Skin of body (tissue), 2 donors: ENCODE data around the gene OBP2A. TPM values are rescaled to one million over a fixed set of nuclear protein-coding genes. Genes with fewer than 3 reads are reported as not detected.
A peak's percentile ranks its signal among the peaks of the same experiment; 100 is the strongest.
"Not testable (repeated sequence)": the region's sequence is repeated elsewhere in the genome, so short reads cannot be mapped to it uniquely, and the experiment has no call there.

Experiments used
- DNase-seq: peaks from one replicate; lab custom pipeline; 2025; lab: John Stamatoyannopoulos, UW
- total RNA-seq: library from RNA; depleted of rRNA; stranded (reverse); fragments of >200 nt; gene quantifications from one replicate; pipeline ENCODE4 v1.2.3, GENCODE V29; 2014

The OBP2A gene, protein sequence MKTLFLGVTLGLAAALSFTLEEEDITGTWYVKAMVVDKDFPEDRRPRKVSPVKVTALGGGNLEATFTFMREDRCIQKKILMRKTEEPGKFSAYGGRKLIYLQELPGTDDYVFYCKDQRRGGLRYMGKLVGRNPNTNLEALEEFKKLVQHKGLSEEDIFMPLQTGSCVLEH
- total RNA-seq, result not detected

DNA sequence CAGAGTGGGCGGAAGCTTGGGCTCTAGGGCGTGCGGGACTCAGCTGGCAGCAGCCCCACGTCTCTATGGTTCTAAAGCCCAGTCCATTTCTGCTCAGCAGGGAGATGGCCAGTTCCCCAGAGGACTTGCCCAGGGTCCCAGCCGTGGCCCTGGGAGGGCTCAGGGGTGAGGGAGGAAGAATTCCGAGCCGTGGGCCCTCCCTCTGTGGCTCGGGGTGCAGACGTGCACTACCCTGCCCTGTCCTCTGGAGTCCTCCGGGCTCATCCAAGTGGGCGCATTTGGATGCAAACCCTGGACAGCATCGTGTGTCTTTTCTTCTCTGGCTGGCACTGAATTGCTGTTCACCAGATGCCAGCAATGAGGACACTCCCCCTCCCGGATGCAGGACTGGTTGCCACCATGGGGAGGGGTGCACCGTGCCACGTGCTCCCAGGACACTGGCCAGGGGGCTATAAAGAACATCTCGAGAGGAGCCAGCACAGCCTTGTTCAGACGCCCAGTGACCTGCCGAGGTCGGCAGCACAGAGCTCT, at the start of gene OBP2A:
OBP2A (plus strand) TSS at position 481 of the 531 bp plus-strand sequence. CDS start 55 bp downstream, outside the sequence.
- DNase-seq, result not testable (repeated sequence)

GRCh38 chr9:135498381-135499126, 47.4 kb upstream of the OBP2A start:
- DNase-seq, result no peak

DNA sequence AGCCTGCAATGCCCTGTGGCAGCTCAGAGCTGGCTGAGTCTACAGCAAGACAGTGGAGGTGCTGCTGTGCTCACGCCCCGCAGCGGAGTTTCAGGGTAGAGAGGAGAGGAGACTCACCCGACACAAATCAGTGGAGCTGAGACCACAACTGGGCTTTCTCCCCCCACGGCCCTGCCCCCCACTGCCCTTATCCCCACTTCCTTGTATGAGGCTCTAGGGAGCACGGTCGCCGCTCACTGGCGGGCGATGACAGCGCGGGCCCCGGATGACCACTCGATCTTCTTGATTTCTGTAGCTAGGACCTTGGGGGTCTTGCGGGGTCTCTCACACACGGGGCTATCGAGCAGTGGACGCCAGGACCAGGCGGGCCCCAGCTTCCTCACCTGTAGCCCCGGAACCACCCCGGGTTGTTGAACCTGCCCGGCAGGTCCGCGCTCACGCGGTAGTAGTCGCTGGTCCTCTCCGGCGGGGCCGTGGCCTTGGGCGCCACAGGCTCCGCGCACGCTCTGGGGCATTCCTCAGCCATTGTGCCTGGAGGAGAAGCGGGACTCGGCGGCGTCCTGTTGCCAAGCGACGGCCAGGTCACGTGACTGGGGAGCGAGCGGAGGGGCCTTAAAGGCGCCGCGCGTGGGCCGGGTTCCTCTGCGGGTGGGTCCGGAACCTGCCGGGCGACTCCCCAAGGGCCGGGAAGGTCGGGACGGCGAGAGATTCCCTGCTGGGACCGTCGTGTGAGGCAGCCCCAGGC, 46.4 kb upstream of the OBP2A start:
- peak; percentile 59 for DNase-seq

GRCh38 chr9:135500071-135500524, 45.8 kb upstream of the OBP2A start:
- peak; percentile 49 for DNase-seq

DNA sequence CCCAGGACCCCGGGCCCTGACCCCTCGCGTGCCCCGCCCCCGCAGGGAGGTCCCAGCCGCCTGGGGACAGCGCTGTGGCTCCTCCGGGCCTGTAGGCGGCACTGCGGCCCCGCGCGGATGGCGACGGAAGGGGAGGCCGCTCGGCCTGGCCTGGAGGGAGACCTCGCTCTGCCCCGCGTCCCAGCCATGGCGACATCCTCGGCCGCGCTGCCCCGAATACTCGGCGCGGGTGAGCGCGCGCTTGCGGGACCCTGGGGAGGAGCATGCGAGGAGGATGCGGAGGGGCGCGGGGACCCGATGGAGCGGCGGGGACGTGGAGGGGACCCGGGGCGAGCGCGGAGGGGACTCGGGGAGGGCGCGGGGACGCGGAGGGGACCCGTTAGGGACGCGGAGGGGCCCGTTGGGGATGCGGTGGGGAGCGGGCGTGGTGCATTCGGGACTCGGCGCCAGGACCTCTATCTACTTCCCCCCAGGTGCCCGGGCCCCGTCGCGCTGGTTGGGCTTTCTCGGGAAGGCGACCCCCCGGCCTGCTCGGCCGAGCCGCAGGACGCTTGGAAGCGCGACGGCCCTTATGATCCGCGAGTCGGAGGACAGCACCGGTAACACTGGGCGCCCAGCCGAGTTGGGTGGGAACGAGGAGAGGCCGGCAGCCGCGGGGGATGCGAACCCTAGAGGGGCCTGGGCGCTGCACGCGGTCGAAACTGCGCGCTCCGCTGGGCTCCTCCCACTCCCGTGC, 45.2 kb upstream of the OBP2A start, which contains the start of gene MRPS2:
MRPS2 (plus strand) TSS at position 158 of the 736 bp plus-strand sequence; CDS start at position 187, 29 bp downstream.
- DNase-seq, result peak; percentile 66

DNA sequence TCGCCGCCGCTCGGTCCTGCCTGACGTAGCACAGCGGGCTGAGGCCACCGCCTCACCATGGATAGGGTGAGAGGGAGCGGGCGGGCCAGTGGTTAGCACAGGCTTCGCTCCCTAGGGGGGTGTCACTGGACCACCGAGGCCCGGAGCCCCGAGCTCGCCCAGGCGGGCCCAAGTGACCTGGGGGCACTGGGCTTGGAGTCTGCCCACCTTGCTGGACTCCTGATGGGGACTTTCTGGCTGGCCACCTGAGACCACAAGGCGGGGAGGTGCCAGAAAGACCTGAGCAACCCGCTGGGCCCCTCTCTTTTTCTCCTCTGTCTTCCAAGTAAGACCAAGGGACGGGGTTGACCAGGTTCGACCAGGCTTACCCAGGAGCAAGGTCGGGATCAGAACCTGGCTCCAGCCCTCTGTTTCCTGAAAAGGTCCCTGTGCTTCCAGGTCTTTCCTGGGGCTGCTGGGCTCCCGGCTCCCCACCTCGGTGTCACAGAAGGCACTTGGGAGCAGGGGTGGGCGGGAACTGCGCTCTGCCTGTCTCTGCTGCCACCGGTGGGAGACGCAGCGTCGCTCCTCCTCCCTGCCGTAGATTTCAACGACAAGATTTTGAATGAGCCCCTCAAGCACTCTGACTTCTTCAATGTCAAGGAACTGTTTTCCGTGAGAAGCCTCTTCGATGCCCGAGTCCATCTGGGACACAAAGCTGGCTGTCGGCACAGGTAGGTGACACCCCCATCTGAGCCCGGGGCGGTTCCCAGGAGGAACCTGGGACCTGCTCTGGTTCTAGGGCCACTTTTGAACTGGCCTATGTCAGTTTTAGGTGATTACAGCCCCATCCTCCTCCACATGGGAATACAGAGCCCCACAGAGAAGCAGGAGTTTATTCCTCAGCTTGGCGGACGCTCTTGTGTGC, 44.4 kb upstream of the OBP2A start:
- no peak for DNase-seq

DNA sequence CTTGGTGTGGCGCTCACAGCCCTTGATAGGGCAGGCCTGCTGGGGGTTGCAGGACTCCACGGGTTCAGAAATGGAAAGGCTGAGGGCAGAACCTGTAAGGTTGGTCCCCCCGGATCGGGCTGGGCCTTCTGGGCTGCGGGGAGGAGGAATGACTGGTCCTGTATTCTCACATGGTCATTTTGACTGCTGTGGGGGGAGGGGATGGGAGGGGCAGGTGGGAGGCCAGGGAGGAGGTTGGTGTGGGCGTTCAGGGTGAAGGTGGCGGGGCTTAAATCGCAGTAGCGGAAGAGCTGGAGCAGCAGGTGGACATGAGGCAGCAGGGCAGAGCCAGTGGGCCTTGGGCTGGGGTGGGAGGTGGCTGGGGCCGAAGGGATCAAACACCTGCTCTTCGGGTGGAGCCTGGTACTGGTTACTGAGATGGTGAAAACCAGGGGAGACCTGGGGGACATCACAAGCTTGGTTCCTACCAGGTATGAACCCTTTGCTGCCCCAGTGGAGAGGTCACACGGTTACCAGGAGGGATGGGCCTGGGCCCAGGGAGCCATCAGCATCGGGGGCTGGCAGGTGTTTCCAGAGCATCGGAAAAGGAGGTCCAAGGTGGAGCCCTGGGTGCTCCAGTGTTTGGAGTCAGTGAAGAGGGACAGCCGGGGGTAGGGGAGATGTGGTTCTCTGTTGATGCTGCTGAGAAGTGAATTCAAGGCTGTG, 43.6 kb upstream of the OBP2A start:
- DNase-seq, result no peak

DNA sequence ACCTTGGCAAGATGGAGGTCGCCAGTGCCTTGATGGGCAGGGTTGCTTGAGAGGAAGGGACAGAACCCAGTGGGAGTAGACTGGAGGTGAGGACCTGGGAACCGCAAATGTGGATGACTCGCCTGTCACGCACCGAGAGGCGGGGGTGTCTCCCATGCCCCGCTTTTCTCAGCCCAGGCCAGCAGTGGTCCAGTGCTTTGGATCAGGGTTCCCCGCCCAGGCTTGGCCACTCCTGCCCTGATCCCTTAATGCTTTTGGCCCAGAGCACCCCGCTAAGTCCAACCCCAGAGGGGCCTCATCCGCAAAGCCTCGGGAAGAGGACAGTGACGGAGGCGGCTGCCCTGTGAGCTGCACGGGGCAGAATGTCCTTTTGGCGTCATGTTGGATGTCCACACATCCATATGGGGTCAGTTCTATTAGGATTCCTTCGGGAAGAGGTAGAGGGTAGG, 43.0 kb upstream of the OBP2A start:
- DNase-seq, result no peak

DNA sequence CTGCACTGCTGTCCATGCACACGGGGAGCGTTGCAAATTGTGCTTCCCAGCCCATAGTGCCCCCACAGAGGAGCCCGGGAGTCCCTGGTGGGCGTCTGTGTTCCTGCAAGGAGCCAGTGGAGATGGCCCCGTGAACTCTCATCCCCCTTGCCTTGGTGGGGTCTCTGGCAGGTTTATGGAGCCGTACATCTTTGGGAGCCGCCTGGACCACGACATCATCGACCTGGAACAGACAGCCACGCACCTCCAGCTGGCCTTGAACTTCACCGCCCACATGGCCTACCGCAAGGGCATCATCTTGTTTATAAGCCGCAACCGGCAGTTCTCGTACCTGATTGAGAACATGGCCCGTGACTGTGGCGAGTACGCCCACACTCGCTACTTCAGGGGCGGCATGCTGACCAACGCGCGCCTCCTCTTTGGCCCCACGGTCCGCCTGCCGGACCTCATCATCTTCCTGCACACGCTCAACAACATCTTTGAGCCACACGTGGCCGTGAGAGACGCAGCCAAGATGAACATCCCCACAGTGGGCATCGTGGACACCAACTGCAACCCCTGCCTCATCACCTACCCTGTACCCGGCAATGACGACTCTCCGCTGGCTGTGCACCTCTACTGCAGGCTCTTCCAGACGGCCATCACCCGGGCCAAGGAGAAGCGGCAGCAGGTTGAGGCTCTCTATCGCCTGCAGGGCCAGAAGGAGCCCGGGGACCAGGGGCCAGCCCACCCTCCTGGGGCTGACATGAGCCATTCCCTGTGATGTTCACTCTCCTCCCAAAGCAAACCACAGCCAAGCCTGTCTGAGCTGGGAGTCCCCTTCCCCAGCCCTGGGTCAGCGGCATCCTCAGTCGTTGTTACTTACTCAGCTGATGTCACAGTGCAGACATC, 42.3 kb upstream of the OBP2A start:
- no peak for DNase-seq

GRCh38 chr9:135504262-135505243, 41.4 kb upstream of the OBP2A start:
- no peak for DNase-seq

DNA sequence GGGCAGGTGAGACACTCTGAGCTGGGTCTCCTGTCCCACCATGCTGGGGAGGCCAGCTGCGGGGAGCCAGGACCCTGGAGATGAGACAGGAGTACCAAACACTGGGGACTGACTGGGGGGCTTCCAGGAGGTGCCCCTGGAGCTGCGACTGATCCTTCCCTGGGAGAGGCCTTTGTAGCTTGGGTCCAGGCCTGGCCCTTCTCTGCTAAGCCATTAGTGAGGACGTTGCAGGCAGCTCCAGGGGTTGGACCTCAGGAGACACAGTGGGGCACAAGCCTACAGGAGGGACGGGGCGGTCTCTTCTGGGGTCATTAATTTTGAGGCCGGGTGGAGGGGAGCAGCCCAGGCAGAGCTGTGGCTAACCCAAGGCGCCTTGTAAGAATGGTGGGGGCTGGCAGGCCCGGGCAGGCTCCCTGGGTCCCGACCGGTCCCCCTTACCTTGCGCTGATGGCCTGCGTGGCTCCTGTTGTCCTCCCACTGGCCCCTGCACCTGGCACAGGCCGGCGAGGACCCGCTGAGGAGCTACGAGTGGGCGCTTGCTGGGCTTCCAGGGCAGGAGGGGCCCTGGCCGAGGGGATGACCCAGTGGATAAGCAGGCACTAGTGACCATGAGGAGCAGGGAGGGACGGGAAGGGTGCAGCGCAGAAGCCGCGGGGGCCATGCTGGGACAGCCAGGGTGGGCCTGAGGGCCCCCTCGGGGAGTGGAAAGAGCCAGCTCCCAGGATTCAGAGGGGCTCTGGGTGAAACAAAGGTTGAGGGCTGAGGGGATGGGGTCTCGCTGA, 40.3 kb upstream of the OBP2A start:
- no peak for DNase-seq

- DNase-seq, result no peak
Measured at GRCh38 chr9:135506327-135507103, 39.4 kb upstream of the OBP2A start.

- no peak for DNase-seq
Measured at GRCh38 chr9:135507104-135508035, 38.6 kb upstream of the OBP2A start.

DNA sequence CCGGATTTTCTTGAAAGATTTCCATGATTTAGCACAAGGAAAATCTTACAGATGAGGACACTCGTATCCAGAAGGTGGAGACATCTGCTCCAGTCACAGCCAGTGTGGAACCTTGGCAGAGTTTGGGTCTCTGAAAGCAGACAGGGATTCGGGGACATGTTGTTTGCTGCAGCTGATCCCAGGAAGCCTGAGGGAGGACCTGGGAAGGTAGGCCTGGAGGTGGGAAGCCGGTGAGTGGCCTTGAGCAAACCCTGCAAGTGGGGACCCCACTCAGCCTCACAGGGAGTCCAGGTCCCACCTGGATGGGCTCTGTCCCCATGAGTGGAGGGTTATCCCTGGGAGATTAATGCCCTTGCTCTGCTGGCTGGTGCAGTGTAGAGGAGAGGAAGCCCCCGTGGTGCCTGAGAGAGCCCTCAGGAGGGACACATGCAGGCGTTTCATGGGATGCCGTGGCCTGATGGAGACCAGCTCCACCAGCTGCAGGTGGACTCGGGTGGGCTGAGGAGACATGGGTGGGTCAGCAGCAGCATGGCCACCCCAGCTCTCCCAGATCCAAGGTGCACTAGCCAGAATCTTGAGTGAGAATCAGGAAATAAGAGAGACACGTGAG, 37.6 kb upstream of the OBP2A start:
- DNase-seq, result no peak
